Vagina (tissue), 2 donors: ENCODE measurements around the gene LEKR1. TPM values are rescaled to one million over a fixed set of nuclear protein-coding genes. Genes with fewer than 3 reads are reported as not detected.

Source experiments
- DNase-seq, 2 donors: peaks; one replicate each; pipeline ENCODE4 v3.0.0-alpha.2; 2017; ENCODE audit errors: extremely low spot score in 2 of 2
- H3K27ac ChIP-seq: fragments of 200-600 bp; sonication (generic); one replicate; pipeline ENCODE4 v1.5.1; 2019
- H3K27me3 ChIP-seq: fragments of 200-600 bp; sonication (generic); one replicate; pipeline ENCODE4 v1.5.1; 2019
- H3K36me3 ChIP-seq, 2 donors: fragments of 200-600 bp; sonication (generic); one replicate each; pipeline ENCODE4 v1.5.1; 2017 to 2019
- H3K4me1 ChIP-seq: fragments of 200-600 bp; sonication (generic); one replicate; pipeline ENCODE4 v1.5.1; 2019
- H3K4me3 ChIP-seq, 2 donors: fragments of 200-600 bp; sonication (generic); 1 replicate in 1 of 2; 2 replicates in 1 of 2; pipeline ENCODE4 v1.5.1; 2016 to 2019
- H3K9me3 ChIP-seq: fragments of 200-600 bp; sonication (generic); one replicate; pipeline ENCODE4 v1.5.1; 2019
- CTCF ChIP-seq, 3 experiments: fragments of 450-650 bp in 2 of 3; fragments of 200-600 bp in 1 of 3; sonication (generic) in 1 of 3; IDR thresholded peaks; one replicate each; pipeline ENCODE4 v1.5.1; 2017 to 2019; ENCODE audit warnings: antibody characterized with exemption in 3 of 3, mild to moderate bottlenecking in 2 of 3, moderate library complexity in 2 of 3
- POLR2A ChIP-seq, 2 donors: fragments of 450-650 bp; IDR thresholded peaks; one replicate each; pipeline ENCODE4 v1.6.1; 2017; ENCODE audit warnings: antibody characterized with exemption in 2 of 2, mild to moderate bottlenecking in 2 of 2, moderate library complexity in 2 of 2
- POLR2AphosphoS5 ChIP-seq, 2 donors: sonication (generic); formaldehyde crosslinking; IDR thresholded peaks; one replicate each; pipeline ENCODE4 v1.9.0; 2017; ENCODE audit warnings: antibody characterized with exemption in 2 of 2, mild to moderate bottlenecking in 2 of 2, low read depth in 1 of 2; ENCODE audit not compliant: insufficient read depth in 1 of 2
- intact Hi-C: fragments of 100-400 bp; cut with DNase I; formaldehyde crosslinking; loops from one replicate; pipeline ENCODE4 v1.15.1; 2023
- total RNA-seq: library from RNA; depleted of rRNA; stranded (reverse); fragments of >200 nt; gene quantifications from one replicate; pipeline ENCODE4 v1.2.3, GENCODE V29; 2016

Gene LEKR1
- total RNA-seq, 1 donor from 2014 or later: not detected

GRCh38 chr3:156836701-156837100 is 10.5 kb downstream of the LEKR1 start:
- H3K27me3 ChIP-seq: no peaks in the 10 kb centered on the region
- no peak for DNase-seq
- intact Hi-C loops: no loop called here
- H3K36me3 ChIP-seq: no peaks in the 10 kb centered on the region
- H3K4me3 ChIP-seq: no peak overlapping the region
- H3K4me1 ChIP-seq: no peaks in the 10 kb centered on the region
- no peak for TF ChIP-seq CTCF (IDR thresholded peaks at IDR 0.05)
- TF ChIP-seq POLR2A (IDR thresholded peaks at IDR 0.05): no peak
- no peak for TF ChIP-seq POLR2AphosphoS5 (IDR thresholded peaks at IDR 0.05; ENCODE audit: insufficient read depth in 1 of 2, low read depth in 1 of 2)
- no peaks in the 10 kb centered on the region for H3K9me3 ChIP-seq
- H3K27ac ChIP-seq: no peak overlapping the region

- no peaks in the 10 kb centered on the region for H3K9me3 ChIP-seq
- no peaks in the 10 kb centered on the region for H3K27me3 ChIP-seq
- DNase-seq: no peak
- no peaks in the 10 kb centered on the region for H3K4me1 ChIP-seq
- no peak overlapping the region for H3K4me3 ChIP-seq
- TF ChIP-seq POLR2A (IDR thresholded peaks at IDR 0.05) (no peak), POLR2AphosphoS5 (IDR thresholded peaks at IDR 0.05; ENCODE audit: insufficient read depth in 1 of 2, low read depth in 1 of 2) (no peak), CTCF (IDR thresholded peaks at IDR 0.05) (no peak)
- intact Hi-C loops: no loop called here
- no peaks in the 10 kb centered on the region for H3K36me3 ChIP-seq
- no peak overlapping the region for H3K27ac ChIP-seq
Measured at GRCh38 chr3:156837115-156837514, 11.0 kb downstream of the LEKR1 start.

GRCh38 chr3:156838035-156838434 is 11.9 kb downstream of the LEKR1 start:
- Histone ChIP-seq H3K4me1 (no peaks in the 10 kb centered on the region), H3K36me3 (no peaks in the 10 kb centered on the region), H3K4me3 (no peak overlapping the region), H3K27me3 (no peaks in the 10 kb centered on the region), H3K27ac (no peak overlapping the region), H3K9me3 (no peaks in the 10 kb centered on the region)
- no peak for TF ChIP-seq CTCF (IDR thresholded peaks at IDR 0.05)
- TF ChIP-seq POLR2A (IDR thresholded peaks at IDR 0.05): no peak
- TF ChIP-seq POLR2AphosphoS5 (IDR thresholded peaks at IDR 0.05; ENCODE audit: insufficient read depth in 1 of 2, low read depth in 1 of 2): no peak
- intact Hi-C loops: no loop called here
- DNase-seq: no peak

- no peak for TF ChIP-seq POLR2A (IDR thresholded peaks at IDR 0.05)
- no peak for TF ChIP-seq CTCF (IDR thresholded peaks at IDR 0.05)
- TF ChIP-seq POLR2AphosphoS5 (IDR thresholded peaks at IDR 0.05; ENCODE audit: insufficient read depth in 1 of 2, low read depth in 1 of 2): no peak
- intact Hi-C loops: no loop called here
- no peaks in the 10 kb centered on the region for H3K4me1 ChIP-seq
Measured at GRCh38 chr3:156840826-156841689, 14.9 kb downstream of the LEKR1 start.

More at GRCh38 chr3:156840826-156841689, 14.9 kb downstream of the LEKR1 start:
- Histone ChIP-seq H3K27me3 (no peaks in the 10 kb centered on the region), H3K27ac (no peak overlapping the region), H3K9me3 (no peaks in the 10 kb centered on the region), H3K36me3 (no peaks in the 10 kb centered on the region), H3K4me3 (no peak overlapping the region)
- no peak for DNase-seq
